WTC11 (cell line): ENCODE measurements around the gene ZIC2. TPM values are rescaled to one million over a fixed set of nuclear protein-coding genes. Genes with fewer than 3 reads are reported as not detected.

Source experiments
- CREM ChIP-seq: sonication (generic); formaldehyde crosslinking; IDR thresholded peaks from 2 replicates; pipeline ENCODE4 v1.8.1; 2022; ENCODE audit warnings: mild to moderate bottlenecking, missing genetic modification reagents, moderate library complexity
- FOXK1 ChIP-seq: sonication (generic); formaldehyde crosslinking; IDR thresholded peaks from 2 replicates; pipeline ENCODE4 v1.8.0; 2022; ENCODE audit warnings: mild to moderate bottlenecking, moderate library complexity, missing genetic modification reagents
- FOXP1 ChIP-seq: sonication (generic); formaldehyde crosslinking; IDR thresholded peaks from 2 replicates; pipeline ENCODE4 v1.8.0; 2022; ENCODE audit warnings: missing genetic modification reagents, mild to moderate bottlenecking, moderate library complexity, borderline replicate concordance
- HMGA2 ChIP-seq: fragments of 250-450 bp; sonication (Bioruptor Pico); IDR thresholded peaks from 2 replicates; pipeline ENCODE4 v1.4.0; 2021; ENCODE audit warnings: mild to moderate bottlenecking, moderate library complexity
- JAZF1 ChIP-seq: fragments of 250-450 bp; sonication (Bioruptor Pico); IDR thresholded peaks from 2 replicates; pipeline ENCODE4 v1.9.0; 2021; ENCODE audit warnings: moderate library complexity, mild to moderate bottlenecking, inconsistent platforms
- NFATC4 ChIP-seq: fragments of 250-450 bp; sonication (Bioruptor Pico); IDR thresholded peaks from 2 replicates; pipeline ENCODE4 v1.9.0; 2021; ENCODE audit warnings: mild to moderate bottlenecking
- NR1H2 ChIP-seq: sonication (generic); formaldehyde crosslinking; IDR thresholded peaks from 2 replicates; pipeline ENCODE4 v1.9.0; 2021; ENCODE audit warnings: mild to moderate bottlenecking, moderate library complexity, missing genetic modification reagents
- OVOL2 ChIP-seq: fragments of 250-450 bp; sonication (Bioruptor Pico); IDR thresholded peaks from 2 replicates; pipeline ENCODE4 v1.9.0; 2021; ENCODE audit warnings: mild to moderate bottlenecking, borderline replicate concordance
- RELA ChIP-seq: sonication (generic); formaldehyde crosslinking; IDR thresholded peaks from 2 replicates; pipeline ENCODE4 v1.8.1; 2022; ENCODE audit warnings: missing genetic modification reagents, mild to moderate bottlenecking, borderline replicate concordance
- SMAD3 ChIP-seq: sonication (generic); formaldehyde crosslinking; IDR thresholded peaks from 2 replicates; pipeline ENCODE4 v1.8.0; 2022; ENCODE audit warnings: missing genetic modification reagents, mild to moderate bottlenecking, borderline replicate concordance
- TEAD4 ChIP-seq: sonication (generic); formaldehyde crosslinking; IDR thresholded peaks from 2 replicates; pipeline ENCODE4 v1.8.0; 2022; ENCODE audit warnings: mild to moderate bottlenecking, missing genetic modification reagents
- TP53 ChIP-seq: sonication (generic); formaldehyde crosslinking; IDR thresholded peaks from 2 replicates; pipeline ENCODE4 v1.8.1; 2023; ENCODE audit warnings: mild to moderate bottlenecking, missing genetic modification reagents
- ZNF317 ChIP-seq: sonication (generic); formaldehyde crosslinking; IDR thresholded peaks from 2 replicates; pipeline ENCODE4 v1.8.1; 2023; ENCODE audit warnings: low read depth, mild to moderate bottlenecking, moderate library complexity, missing genetic modification reagents, borderline replicate concordance
- total RNA-seq: library from RNA; stranded (reverse); gene quantifications from 3 replicates; pipeline ENCODE4 v1.2.3, GENCODE V29; 2021
- TF ChIP-seq, protein P1 (sequence below): sonication (generic); formaldehyde crosslinking; IDR thresholded peaks from 2 replicates; pipeline ENCODE4 v1.8.1; 2022; ENCODE audit warnings: mild to moderate bottlenecking, moderate library complexity, missing genetic modification reagents
- TF ChIP-seq, protein P2 (sequence below): sonication (generic); formaldehyde crosslinking; IDR thresholded peaks from 2 replicates; pipeline ENCODE4 v1.8.1; 2022; ENCODE audit warnings: low read depth, missing genetic modification reagents, borderline replicate concordance
- TF ChIP-seq, protein P3 (sequence below): fragments of 250-450 bp; sonication (Bioruptor Pico); IDR thresholded peaks from 2 replicates; pipeline ENCODE4 v1.9.0; 2021; ENCODE audit warnings: mild to moderate bottlenecking
- TF ChIP-seq, protein P4 (sequence below): fragments of 250-450 bp; sonication (Bioruptor Pico); IDR thresholded peaks from 2 replicates; pipeline ENCODE4 v1.9.0; 2021; ENCODE audit warnings: moderate library complexity, mild to moderate bottlenecking, inconsistent platforms, borderline replicate concordance
- TF ChIP-seq, protein P5 (sequence below): sonication (generic); formaldehyde crosslinking; IDR thresholded peaks from 2 replicates; pipeline ENCODE4 v1.8.0; 2023; ENCODE audit warnings: mild to moderate bottlenecking, missing genetic modification reagents
- TF ChIP-seq, protein P6 (sequence below): sonication (generic); formaldehyde crosslinking; IDR thresholded peaks from 2 replicates; pipeline ENCODE4 v1.8.0; 2022; ENCODE audit warnings: missing genetic modification reagents
- TF ChIP-seq, protein P7 (sequence below): sonication (generic); formaldehyde crosslinking; IDR thresholded peaks from 2 replicates; pipeline ENCODE4 v1.8.0; 2023; ENCODE audit warnings: missing genetic modification reagents, mild to moderate bottlenecking, borderline replicate concordance

The ZIC2 gene
- total RNA-seq, 1 experiment from 2014 or later: 344 TPM

DNA sequence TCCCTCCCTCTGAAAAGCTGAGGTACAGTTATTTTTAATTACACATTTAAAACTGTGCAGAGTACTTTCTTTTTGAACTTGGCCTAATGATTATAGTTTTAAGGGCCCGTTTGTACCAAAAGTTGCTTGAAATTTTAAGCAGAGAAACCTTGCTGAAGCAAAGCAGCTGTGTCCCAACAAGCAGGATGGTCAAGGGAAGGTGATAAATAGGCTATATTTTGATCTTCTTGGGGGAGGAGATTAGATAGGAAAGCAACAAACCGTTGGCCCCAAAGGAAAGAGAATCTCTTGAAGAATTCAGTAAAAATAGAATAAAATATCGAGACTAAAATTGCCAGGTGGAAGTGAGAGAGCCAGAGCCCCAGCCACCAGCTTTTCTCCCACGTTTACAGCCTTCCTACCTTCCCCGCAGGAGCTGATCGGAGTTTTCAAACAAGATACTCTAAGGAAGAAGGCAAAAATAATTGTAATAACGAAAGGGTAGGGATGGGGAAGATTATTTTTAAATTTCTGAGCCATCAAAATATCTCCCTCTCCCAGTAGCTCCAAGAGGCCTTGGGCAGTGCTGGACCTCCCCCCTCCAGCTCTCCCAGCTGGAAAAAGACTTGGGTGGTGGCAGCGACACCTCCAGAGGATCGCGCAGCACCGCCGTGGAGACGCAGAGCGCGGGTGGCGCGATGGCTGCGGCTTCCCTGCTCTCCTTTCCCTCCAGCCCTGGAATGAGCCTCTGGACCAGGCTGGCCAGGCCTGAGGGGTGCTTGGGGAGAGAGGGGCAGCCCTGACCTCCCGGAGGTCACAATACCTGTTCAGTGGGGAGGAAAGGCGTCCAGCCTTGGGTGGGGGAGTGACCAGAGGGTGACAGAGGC is 5.8 kb downstream of the ZIC2 start (continued):
- TF ChIP-seq, protein P1, sequence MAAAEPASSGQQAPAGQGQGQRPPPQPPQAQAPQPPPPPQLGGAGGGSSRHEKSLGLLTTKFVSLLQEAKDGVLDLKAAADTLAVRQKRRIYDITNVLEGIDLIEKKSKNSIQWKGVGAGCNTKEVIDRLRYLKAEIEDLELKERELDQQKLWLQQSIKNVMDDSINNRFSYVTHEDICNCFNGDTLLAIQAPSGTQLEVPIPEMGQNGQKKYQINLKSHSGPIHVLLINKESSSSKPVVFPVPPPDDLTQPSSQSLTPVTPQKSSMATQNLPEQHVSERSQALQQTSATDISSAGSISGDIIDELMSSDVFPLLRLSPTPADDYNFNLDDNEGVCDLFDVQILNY (CRISPR knock-in tag): peak; percentile 63; the same call in 1 of the 2 replicates
- TF ChIP-seq OVOL2 (no peak), JAZF1 (CRISPR knock-in tag) (no peak), FOXP1 (peak; percentile 77; the same call in 1 of the 2 replicates), HMGA2 (CRISPR knock-in tag) (no peak), TP53 (CRISPR knock-in tag) (no peak), CREM (CRISPR knock-in tag) (no peak), FOXK1 (CRISPR knock-in tag) (0 out of 2 replicates have a peak, but pooled peaks have one; percentile 49), NFATC4 (CRISPR knock-in tag) (peak; percentile 75; the same call in 1 of the 2 replicates), TEAD4 (no peak), RELA (no peak), NR1H2 (CRISPR knock-in tag) (no peak), ZNF317 (CRISPR knock-in tag) (no peak), SMAD3 (no peak)
- TF ChIP-seq, protein P2, sequence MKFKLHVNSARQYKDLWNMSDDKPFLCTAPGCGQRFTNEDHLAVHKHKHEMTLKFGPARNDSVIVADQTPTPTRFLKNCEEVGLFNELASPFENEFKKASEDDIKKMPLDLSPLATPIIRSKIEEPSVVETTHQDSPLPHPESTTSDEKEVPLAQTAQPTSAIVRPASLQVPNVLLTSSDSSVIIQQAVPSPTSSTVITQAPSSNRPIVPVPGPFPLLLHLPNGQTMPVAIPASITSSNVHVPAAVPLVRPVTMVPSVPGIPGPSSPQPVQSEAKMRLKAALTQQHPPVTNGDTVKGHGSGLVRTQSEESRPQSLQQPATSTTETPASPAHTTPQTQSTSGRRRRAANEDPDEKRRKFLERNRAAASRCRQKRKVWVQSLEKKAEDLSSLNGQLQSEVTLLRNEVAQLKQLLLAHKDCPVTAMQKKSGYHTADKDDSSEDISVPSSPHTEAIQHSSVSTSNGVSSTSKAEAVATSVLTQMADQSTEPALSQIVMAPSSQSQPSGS: no peak
- TF ChIP-seq, protein P3, sequence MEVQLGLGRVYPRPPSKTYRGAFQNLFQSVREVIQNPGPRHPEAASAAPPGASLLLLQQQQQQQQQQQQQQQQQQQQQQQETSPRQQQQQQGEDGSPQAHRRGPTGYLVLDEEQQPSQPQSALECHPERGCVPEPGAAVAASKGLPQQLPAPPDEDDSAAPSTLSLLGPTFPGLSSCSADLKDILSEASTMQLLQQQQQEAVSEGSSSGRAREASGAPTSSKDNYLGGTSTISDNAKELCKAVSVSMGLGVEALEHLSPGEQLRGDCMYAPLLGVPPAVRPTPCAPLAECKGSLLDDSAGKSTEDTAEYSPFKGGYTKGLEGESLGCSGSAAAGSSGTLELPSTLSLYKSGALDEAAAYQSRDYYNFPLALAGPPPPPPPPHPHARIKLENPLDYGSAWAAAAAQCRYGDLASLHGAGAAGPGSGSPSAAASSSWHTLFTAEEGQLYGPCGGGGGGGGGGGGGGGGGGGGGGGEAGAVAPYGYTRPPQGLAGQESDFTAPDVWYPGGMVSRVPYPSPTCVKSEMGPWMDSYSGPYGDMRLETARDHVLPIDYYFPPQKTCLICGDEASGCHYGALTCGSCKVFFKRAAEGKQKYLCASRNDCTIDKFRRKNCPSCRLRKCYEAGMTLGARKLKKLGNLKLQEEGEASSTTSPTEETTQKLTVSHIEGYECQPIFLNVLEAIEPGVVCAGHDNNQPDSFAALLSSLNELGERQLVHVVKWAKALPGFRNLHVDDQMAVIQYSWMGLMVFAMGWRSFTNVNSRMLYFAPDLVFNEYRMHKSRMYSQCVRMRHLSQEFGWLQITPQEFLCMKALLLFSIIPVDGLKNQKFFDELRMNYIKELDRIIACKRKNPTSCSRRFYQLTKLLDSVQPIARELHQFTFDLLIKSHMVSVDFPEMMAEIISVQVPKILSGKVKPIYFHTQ (CRISPR knock-in tag): 0 out of 2 replicates have a peak, but pooled peaks have one; percentile 17
- TF ChIP-seq, protein P4, sequence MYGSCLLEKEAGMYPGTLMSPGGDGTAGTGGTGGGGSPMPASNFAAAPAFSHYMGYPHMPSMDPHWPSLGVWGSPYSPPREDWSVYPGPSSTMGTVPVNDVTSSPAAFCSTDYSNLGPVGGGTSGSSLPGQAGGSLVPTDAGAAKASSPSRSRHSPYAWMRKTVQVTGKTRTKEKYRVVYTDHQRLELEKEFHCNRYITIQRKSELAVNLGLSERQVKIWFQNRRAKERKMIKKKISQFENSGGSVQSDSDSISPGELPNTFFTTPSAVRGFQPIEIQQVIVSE (CRISPR knock-in tag): no peak
- TF ChIP-seq, protein P5, sequence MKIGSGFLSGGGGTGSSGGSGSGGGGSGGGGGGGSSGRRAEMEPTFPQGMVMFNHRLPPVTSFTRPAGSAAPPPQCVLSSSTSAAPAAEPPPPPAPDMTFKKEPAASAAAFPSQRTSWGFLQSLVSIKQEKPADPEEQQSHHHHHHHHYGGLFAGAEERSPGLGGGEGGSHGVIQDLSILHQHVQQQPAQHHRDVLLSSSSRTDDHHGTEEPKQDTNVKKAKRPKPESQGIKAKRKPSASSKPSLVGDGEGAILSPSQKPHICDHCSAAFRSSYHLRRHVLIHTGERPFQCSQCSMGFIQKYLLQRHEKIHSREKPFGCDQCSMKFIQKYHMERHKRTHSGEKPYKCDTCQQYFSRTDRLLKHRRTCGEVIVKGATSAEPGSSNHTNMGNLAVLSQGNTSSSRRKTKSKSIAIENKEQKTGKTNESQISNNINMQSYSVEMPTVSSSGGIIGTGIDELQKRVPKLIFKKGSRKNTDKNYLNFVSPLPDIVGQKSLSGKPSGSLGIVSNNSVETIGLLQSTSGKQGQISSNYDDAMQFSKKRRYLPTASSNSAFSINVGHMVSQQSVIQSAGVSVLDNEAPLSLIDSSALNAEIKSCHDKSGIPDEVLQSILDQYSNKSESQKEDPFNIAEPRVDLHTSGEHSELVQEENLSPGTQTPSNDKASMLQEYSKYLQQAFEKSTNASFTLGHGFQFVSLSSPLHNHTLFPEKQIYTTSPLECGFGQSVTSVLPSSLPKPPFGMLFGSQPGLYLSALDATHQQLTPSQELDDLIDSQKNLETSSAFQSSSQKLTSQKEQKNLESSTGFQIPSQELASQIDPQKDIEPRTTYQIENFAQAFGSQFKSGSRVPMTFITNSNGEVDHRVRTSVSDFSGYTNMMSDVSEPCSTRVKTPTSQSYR: peak; percentile 52; the same call in 1 of the 2 replicates
- TF ChIP-seq, protein P6, sequence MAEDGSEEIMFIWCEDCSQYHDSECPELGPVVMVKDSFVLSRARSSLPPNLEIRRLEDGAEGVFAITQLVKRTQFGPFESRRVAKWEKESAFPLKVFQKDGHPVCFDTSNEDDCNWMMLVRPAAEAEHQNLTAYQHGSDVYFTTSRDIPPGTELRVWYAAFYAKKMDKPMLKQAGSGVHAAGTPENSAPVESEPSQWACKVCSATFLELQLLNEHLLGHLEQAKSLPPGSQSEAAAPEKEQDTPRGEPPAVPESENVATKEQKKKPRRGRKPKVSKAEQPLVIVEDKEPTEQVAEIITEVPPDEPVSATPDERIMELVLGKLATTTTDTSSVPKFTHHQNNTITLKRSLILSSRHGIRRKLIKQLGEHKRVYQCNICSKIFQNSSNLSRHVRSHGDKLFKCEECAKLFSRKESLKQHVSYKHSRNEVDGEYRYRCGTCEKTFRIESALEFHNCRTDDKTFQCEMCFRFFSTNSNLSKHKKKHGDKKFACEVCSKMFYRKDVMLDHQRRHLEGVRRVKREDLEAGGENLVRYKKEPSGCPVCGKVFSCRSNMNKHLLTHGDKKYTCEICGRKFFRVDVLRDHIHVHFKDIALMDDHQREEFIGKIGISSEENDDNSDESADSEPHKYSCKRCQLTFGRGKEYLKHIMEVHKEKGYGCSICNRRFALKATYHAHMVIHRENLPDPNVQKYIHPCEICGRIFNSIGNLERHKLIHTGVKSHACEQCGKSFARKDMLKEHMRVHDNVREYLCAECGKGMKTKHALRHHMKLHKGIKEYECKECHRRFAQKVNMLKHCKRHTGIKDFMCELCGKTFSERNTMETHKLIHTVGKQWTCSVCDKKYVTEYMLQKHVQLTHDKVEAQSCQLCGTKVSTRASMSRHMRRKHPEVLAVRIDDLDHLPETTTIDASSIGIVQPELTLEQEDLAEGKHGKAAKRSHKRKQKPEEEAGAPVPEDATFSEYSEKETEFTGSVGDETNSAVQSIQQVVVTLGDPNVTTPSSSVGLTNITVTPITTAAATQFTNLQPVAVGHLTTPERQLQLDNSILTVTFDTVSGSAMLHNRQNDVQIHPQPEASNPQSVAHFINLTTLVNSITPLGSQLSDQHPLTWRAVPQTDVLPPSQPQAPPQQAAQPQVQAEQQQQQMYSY (CRISPR knock-in tag): no peak
- TF ChIP-seq, protein P7, sequence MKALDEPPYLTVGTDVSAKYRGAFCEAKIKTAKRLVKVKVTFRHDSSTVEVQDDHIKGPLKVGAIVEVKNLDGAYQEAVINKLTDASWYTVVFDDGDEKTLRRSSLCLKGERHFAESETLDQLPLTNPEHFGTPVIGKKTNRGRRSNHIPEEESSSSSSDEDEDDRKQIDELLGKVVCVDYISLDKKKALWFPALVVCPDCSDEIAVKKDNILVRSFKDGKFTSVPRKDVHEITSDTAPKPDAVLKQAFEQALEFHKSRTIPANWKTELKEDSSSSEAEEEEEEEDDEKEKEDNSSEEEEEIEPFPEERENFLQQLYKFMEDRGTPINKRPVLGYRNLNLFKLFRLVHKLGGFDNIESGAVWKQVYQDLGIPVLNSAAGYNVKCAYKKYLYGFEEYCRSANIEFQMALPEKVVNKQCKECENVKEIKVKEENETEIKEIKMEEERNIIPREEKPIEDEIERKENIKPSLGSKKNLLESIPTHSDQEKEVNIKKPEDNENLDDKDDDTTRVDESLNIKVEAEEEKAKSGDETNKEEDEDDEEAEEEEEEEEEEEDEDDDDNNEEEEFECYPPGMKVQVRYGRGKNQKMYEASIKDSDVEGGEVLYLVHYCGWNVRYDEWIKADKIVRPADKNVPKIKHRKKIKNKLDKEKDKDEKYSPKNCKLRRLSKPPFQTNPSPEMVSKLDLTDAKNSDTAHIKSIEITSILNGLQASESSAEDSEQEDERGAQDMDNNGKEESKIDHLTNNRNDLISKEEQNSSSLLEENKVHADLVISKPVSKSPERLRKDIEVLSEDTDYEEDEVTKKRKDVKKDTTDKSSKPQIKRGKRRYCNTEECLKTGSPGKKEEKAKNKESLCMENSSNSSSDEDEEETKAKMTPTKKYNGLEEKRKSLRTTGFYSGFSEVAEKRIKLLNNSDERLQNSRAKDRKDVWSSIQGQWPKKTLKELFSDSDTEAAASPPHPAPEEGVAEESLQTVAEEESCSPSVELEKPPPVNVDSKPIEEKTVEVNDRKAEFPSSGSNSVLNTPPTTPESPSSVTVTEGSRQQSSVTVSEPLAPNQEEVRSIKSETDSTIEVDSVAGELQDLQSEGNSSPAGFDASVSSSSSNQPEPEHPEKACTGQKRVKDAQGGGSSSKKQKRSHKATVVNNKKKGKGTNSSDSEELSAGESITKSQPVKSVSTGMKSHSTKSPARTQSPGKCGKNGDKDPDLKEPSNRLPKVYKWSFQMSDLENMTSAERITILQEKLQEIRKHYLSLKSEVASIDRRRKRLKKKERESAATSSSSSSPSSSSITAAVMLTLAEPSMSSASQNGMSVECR (CRISPR knock-in tag): no peak
